G401 (cell line): ENCODE results near the gene KIF26A. TPM values are rescaled to one million over a fixed set of nuclear protein-coding genes. Genes with fewer than 3 reads are reported as not detected.

Experiments used
- DNase-seq: peaks from one replicate; pipeline ENCODE4 v3.0.0-alpha.2; 2015; ENCODE audit warnings: low spot score
- in situ Hi-C: cut with HindIII; loops from 2 replicates; pipeline ENCODE4 v1.10.0; 2016; ENCODE audit warnings: low sequenced_read_pairs, mixed read lengths
- total RNA-seq: library from RNA; depleted of rRNA; stranded (reverse); fragments of >200 nt; shearing (Covaris generic); gene quantifications from 2 replicates; pipeline ENCODE4 v1.2.3, GENCODE V29; 2014

Gene KIF26A
- total RNA-seq, 1 experiment from 2014 or later, result 19.8 TPM

GRCh38 chr14:104100171-104101085 lies 38.0 kb upstream of the KIF26A start:
- DNase-seq, result no peak
- in situ Hi-C loops, result no loop called here

GRCh38 chr14:104101086-104101621 lies 37.2 kb upstream of the KIF26A start:
- in situ Hi-C loops, result no loop called here

GRCh38 chr14:104101651-104102281 lies 36.6 kb upstream of the KIF26A start:
- in situ Hi-C loops, result no loop called here
- no peak for DNase-seq

More at GRCh38 chr14:104101086-104101621, 37.2 kb upstream of the KIF26A start:
- DNase-seq, result no peak

GRCh38 chr14:104102282-104102914 lies 36.0 kb upstream of the KIF26A start:
- no peak for DNase-seq
- in situ Hi-C loops, result no loop called here

- DNase-seq, result no peak
- in situ Hi-C loops, result no loop called here
Observed at GRCh38 chr14:104103061-104103445, 35.3 kb upstream of the KIF26A start.

GRCh38 chr14:104103446-104104075 lies 34.8 kb upstream of the KIF26A start:
- in situ Hi-C loops, result no loop called here
- DNase-seq, result no peak

- in situ Hi-C loops, result no loop called here
- no peak for DNase-seq
Observed at GRCh38 chr14:104104076-104104901, 34.1 kb upstream of the KIF26A start.

GRCh38 chr14:104105071-104105821 lies 33.1 kb upstream of the KIF26A start:
- no peak for DNase-seq
- in situ Hi-C loops, result no loop called here

GRCh38 chr14:104105822-104106470 lies 32.4 kb upstream of the KIF26A start:
- DNase-seq, result no peak
- in situ Hi-C loops, result no loop called here

- no peak for DNase-seq
- in situ Hi-C loops, result no loop called here
Observed at GRCh38 chr14:104106471-104106991, 31.9 kb upstream of the KIF26A start.

GRCh38 chr14:104107101-104107581 lies 31.2 kb upstream of the KIF26A start:
- DNase-seq, result no peak
- in situ Hi-C loops, result no loop called here

- in situ Hi-C loops, result no loop called here
- no peak for DNase-seq
Observed at GRCh38 chr14:104107611-104108569, 30.5 kb upstream of the KIF26A start.

GRCh38 chr14:104108570-104109541 lies 29.5 kb upstream of the KIF26A start:
- in situ Hi-C loops, result no loop called here

GRCh38 chr14:104109731-104110361 lies 28.5 kb upstream of the KIF26A start:
- in situ Hi-C loops, result no loop called here
- DNase-seq, result no peak

More at GRCh38 chr14:104108570-104109541, 29.5 kb upstream of the KIF26A start:
- no peak for DNase-seq
